K562 (cell line): Measurements from ENCODE around the gene WDR64. TPM values are rescaled to one million over a fixed set of nuclear protein-coding genes. Genes with fewer than 3 reads are reported as not detected.

Experiments
- ATAC-seq: fragments of 200-7000 bp; cut with Tn5 transposase; 3 replicates; pipeline ENCODE4 v1.9.1; 2020; ENCODE audit warnings: moderate library complexity
- BruUV-seq: library from RNA; stranded (reverse); fragments of 400-500 nt; replicated peaks from 2 replicates; lab custom pipeline; 2021; lab: Mats Ljungman, UMichigan
- CTCF ChIA-PET: fragments of 300-600 bp; formaldehyde crosslinking; extraction: SDS; loops from one replicate; lab custom pipeline; 2021; ENCODE audit warnings: low intra/inter-chr PET ratio; lab: Yijun Ruan, JAX
- POLR2A ChIA-PET: fragments of 300-600, 350-650 bp; sonication (Branson Sonifier 250); formaldehyde crosslinking; extraction: SDS; loops from one replicate; lab custom pipeline; 2021; ENCODE audit warnings: antibody characterized with exemption, inconsistent platforms; lab: Yijun Ruan, JAX
- DNase-seq, 4 experiments: peaks; one replicate each; pipeline versions ENCODE4 v3.0.0 to v3.0.0-alpha.2; 2011 to 2018; ENCODE audit warnings: low spot score in 3 of 4, mixed read lengths in 3 of 4; ENCODE audit errors: extremely low read depth in 1 of 4
- FAIRE-seq: peaks from 2 replicates; lab custom pipeline; 2011; peaks lifted over from hg19 to GRCh38; lab: Jason Lieb, UNC
- H2AFZ ChIP-seq: 2 replicates; pipeline ENCODE4 v1.6.0; 2011; ENCODE audit warnings: low read depth, low read length, control low read depth, inconsistent platforms
- H3K27ac ChIP-seq: fragments of 200-600 bp; 3 replicates; pipeline ENCODE4 v1.8.0; 2011; ENCODE audit warnings: low read depth, mild to moderate bottlenecking, control low read depth, inconsistent platforms, low read length, moderate library complexity, mixed read lengths; ENCODE audit errors: extremely low read depth
- H3K27me3 ChIP-seq, 2 experiments: fragments of 300-600 bp in 1 of 2; 2 replicates in 1 of 2; 3 replicates in 1 of 2; pipeline versions ENCODE4 v1.6.0 to v1.8.0; 2011; ENCODE audit warnings: inconsistent platforms in 2 of 2, low read length in 2 of 2, mild to moderate bottlenecking in 1 of 2, mixed read lengths in 1 of 2, moderate library complexity in 1 of 2; ENCODE audit not compliant: control insufficient read depth in 2 of 2, insufficient read depth in 2 of 2
- H3K36me3 ChIP-seq: fragments of 300-600 bp; 3 replicates; pipeline ENCODE4 v1.8.0; 2011; ENCODE audit warnings: mild to moderate bottlenecking, low read length, inconsistent platforms; ENCODE audit not compliant: control insufficient read depth, insufficient read depth
- H3K4me1 ChIP-seq, 2 experiments: fragments of 200-600 bp in 1 of 2; replicated peaks in 1 of 2; 2 replicates in 1 of 2; 3 replicates in 1 of 2; pipeline versions ENCODE4 v1.5.1 to v1.8.0; 2011; ENCODE audit warnings: inconsistent platforms in 2 of 2, low read length in 2 of 2, mild to moderate bottlenecking in 1 of 2, mixed read lengths in 1 of 2, moderate library complexity in 1 of 2; ENCODE audit not compliant: control insufficient read depth in 2 of 2, insufficient read depth in 2 of 2
- H3K4me2 ChIP-seq: 2 replicates; pipeline ENCODE4 v1.6.1; 2011; ENCODE audit warnings: low read length, control low read depth, inconsistent platforms, mixed read lengths; ENCODE audit not compliant: insufficient read depth
- H3K4me3 ChIP-seq: fragments of 200-600 bp; sonication (generic), shearing (Covaris generic); 2 replicates; pipeline ENCODE4 v1.5.1; 2016; ENCODE audit warnings: control low read depth, inconsistent platforms
- H3K79me2 ChIP-seq: fragments of 200-600 bp; 3 replicates; pipeline ENCODE4 v1.8.0; 2011; ENCODE audit warnings: low read length, inconsistent platforms; ENCODE audit not compliant: control insufficient read depth, insufficient read depth
- H3K9ac ChIP-seq, 2 experiments: 2 replicates each; pipeline versions ENCODE4 v1.6.0 to v1.6.1; 2011; ENCODE audit warnings: low read depth in 2 of 2, low read length in 2 of 2, control low read depth in 1 of 2, inconsistent platforms in 1 of 2, mild to moderate bottlenecking in 1 of 2, mixed read lengths in 1 of 2; ENCODE audit not compliant: insufficient read depth in 1 of 2
- H3K9me1 ChIP-seq: one replicate; pipeline ENCODE4 v1.6.0; 2011; ENCODE audit warnings: inconsistent platforms, mild to moderate bottlenecking, low read length, moderate library complexity; ENCODE audit not compliant: control insufficient read depth, insufficient read depth
- H3K9me3 ChIP-seq: replicated peaks from 2 replicates; pipeline ENCODE4 v1.5.1; 2011; ENCODE audit warnings: low read depth, low read length, inconsistent platforms; ENCODE audit not compliant: control insufficient read depth, insufficient read depth
- H4K20me1 ChIP-seq: replicated peaks from 2 replicates; pipeline ENCODE4 v1.6.1; 2011; ENCODE audit warnings: low read length, inconsistent platforms, mixed read lengths; ENCODE audit not compliant: control insufficient read depth, insufficient read depth
- BRCA1 ChIP-seq, 2 experiments: fragments of 450-650 bp in 1 of 2; sonication (generic) in 1 of 2; formaldehyde crosslinking in 1 of 2; IDR thresholded peaks; 2 replicates each; pipeline versions ENCODE4 v1.5.0 to v1.6.1; 2017 to 2020; ENCODE audit warnings: mild to moderate bottlenecking in 1 of 2, missing genetic modification reagents in 1 of 2
- KLF13 ChIP-seq: fragments of 450-650 bp; IDR thresholded peaks from 2 replicates; pipeline ENCODE4 v1.6.1; 2016; ENCODE audit warnings: missing genetic modification characterization, low read depth, mild to moderate bottlenecking, missing compliant biosample characterization, moderate library complexity, borderline replicate concordance
- NCOA2 ChIP-seq, 2 experiments: fragments of 450-650 bp; IDR thresholded peaks; 2 replicates each; pipeline ENCODE4 v1.6.1; 2018; ENCODE audit warnings: mild to moderate bottlenecking in 2 of 2, moderate library complexity in 1 of 2; ENCODE audit not compliant: partially characterized antibody in 2 of 2
- SIN3B ChIP-seq: fragments of 450-650 bp; IDR thresholded peaks from 2 replicates; pipeline ENCODE4 v1.6.1; 2017; ENCODE audit warnings: low read depth, mild to moderate bottlenecking, moderate library complexity
- SMAD2 ChIP-seq: fragments of 150-350 bp; IDR thresholded peaks from 2 replicates; pipeline ENCODE4 v1.6.1; 2014; ENCODE audit warnings: low read depth, mild to moderate bottlenecking, low read length
- ZNF830 ChIP-seq: fragments of 250-450 bp; sonication (Bioruptor Pico); IDR thresholded peaks from 2 replicates; pipeline ENCODE4 v1.5.0; 2021; ENCODE audit warnings: mild to moderate bottlenecking
- WGBS: fragments of 100-300 bp; shearing (Covaris generic); methylation state at CpG from one replicate; pipeline ENCODE4 v1.1.6; 2016; ENCODE audit warnings: low coverage, mixed read lengths; ENCODE audit not compliant: insufficient coverage; ENCODE audit errors: missing lambda C conversion rate; 5-methylcytosine and 5-hydroxymethylcytosine counted together
- in situ Hi-C: fragments of 300-500 bp; cut with MboI; formaldehyde crosslinking; loops from 4 replicates; pipeline ENCODE4 v1.15.0; 2018; ENCODE audit warnings: inconsistent platforms, mixed read lengths
- intact Hi-C: fragments of 100-400 bp; cut with micrococcal nuclease; formaldehyde crosslinking; loops from 2 replicates; pipeline ENCODE4 v1.14.2; 2022
- polyA plus RNA-seq, 8 experiments: library from polyadenylated mRNA; depleted of rRNA in 4 of 8; stranded (reverse) in 5 of 8; unstranded in 3 of 8; fragments of >200 nt; fragmentation: Nextera tagmentation in 2 of 8; fragmentation: Illumina TruSeq in 1 of 8; extraction: Ambion mirVana in 2 of 8; extraction: Trizol in 1 of 8; gene quantifications; 2 replicates each; pipeline versions ENCODE4 v1.2.1 to v1.2.3, GENCODE V29; 2011 to 2014; ENCODE audit warnings: inconsistent platforms in 1 of 8, missing spikeins in 1 of 8
- total RNA-seq, 7 experiments: library from RNA; depleted of rRNA in 6 of 7; stranded (reverse); fragments of >200 nt in 6 of 7; fragmentation: Illumina TruSeq in 2 of 7; extraction: Trizol in 2 of 7; gene quantifications; 2 replicates each; pipeline versions ENCODE4 v1.2.1 to v1.2.3, GENCODE V29; 2011 to 2021; ENCODE audit warnings: low replicate concordance in 1 of 7
- TF ChIP-seq, protein P1 (sequence below): fragments of 250-450 bp; sonication (Bioruptor Pico); IDR thresholded peaks from 2 replicates; pipeline ENCODE4 v1.8.0; 2022; ENCODE audit warnings: inconsistent platforms, mild to moderate bottlenecking, moderate library complexity, borderline replicate concordance
- TF ChIP-seq, protein P2 (sequence below): fragments of 450-650 bp; formaldehyde crosslinking; IDR thresholded peaks from 2 replicates; pipeline ENCODE4 v1.4.0; 2022; ENCODE audit warnings: missing genetic modification characterization

WDR64 gene
- total and polyA plus RNA-seq, 9 of the 15 experiments (the other 6 are each of a cell fraction or from before 2014, with no cell fraction given): 0.06 to 0.29 (median 0.19) TPM; not detected in 5

DNA sequence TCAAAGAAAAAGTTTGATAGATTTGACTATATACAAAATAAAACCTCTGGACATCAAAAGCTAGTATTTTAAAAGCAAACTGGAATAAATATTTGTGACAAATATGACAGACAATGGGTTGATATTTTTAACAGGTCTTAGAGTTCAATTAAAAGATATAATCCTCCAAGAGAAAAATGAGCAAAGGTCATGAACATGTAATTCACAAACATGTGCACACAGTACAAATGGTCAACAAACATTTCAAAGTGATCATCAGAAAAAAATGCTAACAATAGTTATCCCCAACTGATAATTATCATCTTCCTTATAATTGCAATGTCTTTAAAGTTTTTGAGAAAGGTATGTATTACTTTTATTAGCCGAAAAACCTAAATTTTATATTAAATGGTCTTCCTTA lies 32.0 kb downstream of the WDR64 start:
- no peak overlapping the region for H2AFZ ChIP-seq
- H3K9me1 ChIP-seq: no peaks in the 10 kb centered on the region
- no TSS peak for BruUV-seq
- in situ Hi-C loops: no loop called here
- DNase-seq (no peak), ATAC-seq (no peak), FAIRE-seq (no peak)
- intact Hi-C loops: no loop called here
- H3K4me3 ChIP-seq: no peak overlapping the region
- H3K9me3 ChIP-seq: no peaks in the 10 kb centered on the region
- H3K4me2 ChIP-seq: no peak overlapping the region
- TF ChIP-seq ZNF830 (CRISPR knock-in tag) (no peak), BRCA1 (IDR thresholded peaks at IDR 0.05) (no peak), BRCA1 (CRISPR knock-in tag; IDR thresholded peaks at IDR 0.05) (no peak), SMAD2 (no peak), SIN3B (no peak), NCOA2 (IDR thresholded peaks at IDR 0.05; ENCODE audit: partially characterized antibody in 2 of 2) (no peak), KLF13 (tag) (no peak)
- TF ChIP-seq, protein P1, sequence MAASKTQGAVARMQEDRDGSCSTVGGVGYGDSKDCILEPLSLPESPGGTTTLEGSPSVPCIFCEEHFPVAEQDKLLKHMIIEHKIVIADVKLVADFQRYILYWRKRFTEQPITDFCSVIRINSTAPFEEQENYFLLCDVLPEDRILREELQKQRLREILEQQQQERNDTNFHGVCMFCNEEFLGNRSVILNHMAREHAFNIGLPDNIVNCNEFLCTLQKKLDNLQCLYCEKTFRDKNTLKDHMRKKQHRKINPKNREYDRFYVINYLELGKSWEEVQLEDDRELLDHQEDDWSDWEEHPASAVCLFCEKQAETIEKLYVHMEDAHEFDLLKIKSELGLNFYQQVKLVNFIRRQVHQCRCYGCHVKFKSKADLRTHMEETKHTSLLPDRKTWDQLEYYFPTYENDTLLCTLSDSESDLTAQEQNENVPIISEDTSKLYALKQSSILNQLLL (CRISPR knock-in tag): no peak
- TF ChIP-seq, protein P2, sequence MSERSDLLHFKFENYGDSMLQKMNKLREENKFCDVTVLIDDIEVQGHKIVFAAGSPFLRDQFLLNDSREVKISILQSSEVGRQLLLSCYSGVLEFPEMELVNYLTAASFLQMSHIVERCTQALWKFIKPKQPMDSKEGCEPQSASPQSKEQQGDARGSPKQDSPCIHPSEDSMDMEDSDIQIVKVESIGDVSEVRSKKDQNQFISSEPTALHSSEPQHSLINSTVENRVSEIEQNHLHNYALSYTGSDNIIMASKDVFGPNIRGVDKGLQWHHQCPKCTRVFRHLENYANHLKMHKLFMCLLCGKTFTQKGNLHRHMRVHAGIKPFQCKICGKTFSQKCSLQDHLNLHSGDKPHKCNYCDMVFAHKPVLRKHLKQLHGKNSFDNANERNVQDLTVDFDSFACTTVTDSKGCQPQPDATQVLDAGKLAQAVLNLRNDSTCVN (CRISPR knock-in tag): no peak
- CTCF ChIA-PET: no interaction called here
- H3K79me2 ChIP-seq: no peaks in the 10 kb centered on the region
- no peak overlapping the region for H3K27ac ChIP-seq
- H3K9ac ChIP-seq: no peak overlapping the region
- WGBS: 69% methylated on average over 1 of the region's 1 CpG
- H3K36me3 ChIP-seq: no peaks in the 10 kb centered on the region
- POLR2A ChIA-PET: interaction anchor here (0.5 kb wide), 1 partner anchor 12 kb away, joined by 3 read pairs; no protein-coding TSS in a partner anchor
- H3K4me1 ChIP-seq: peaks cover 0 to 12% of the 10 kb centered on the region in 2 experiments; a peak in 2 of 5 replicates
- no peaks in the 10 kb centered on the region for H4K20me1 ChIP-seq
- H3K27me3 ChIP-seq: no peaks in the 10 kb centered on the region
